CD8-positive, alpha-beta memory T cell (primary cell): ENCODE results near the gene MAPRE2. TPM values are rescaled to one million over a fixed set of nuclear protein-coding genes. Genes with fewer than 3 reads are reported as not detected.

Experiments
- CTCF ChIA-PET: fragments of 350-600 bp; sonication (Branson Sonifier 250); formaldehyde crosslinking; loops from one replicate; lab custom pipeline; 2021; ENCODE audit warnings: antibody characterized with exemption; lab: Charles Lee
- POLR2A ChIA-PET: fragments of 350-600 bp; sonication (Branson Sonifier 250); formaldehyde crosslinking; loops from one replicate; lab custom pipeline; 2021; ENCODE audit warnings: antibody characterized with exemption; lab: Charles Lee
- DNase-seq, 5 donors: peaks; one replicate each; pipeline versions ENCODE4 v3.0.0 to v3.0.0-alpha.2; 2020 to 2022; ENCODE audit warnings: mixed read lengths in 1 of 5
- H3K27ac ChIP-seq: one replicate; pipeline ENCODE4 v1.7.0; 2013; ENCODE audit warnings: low read depth, mild to moderate bottlenecking, low read length, moderate library complexity
- H3K27me3 ChIP-seq: 2 replicates; pipeline ENCODE4 v1.7.0; 2013; ENCODE audit warnings: low read length, mild to moderate bottlenecking; ENCODE audit not compliant: insufficient read depth, poor library complexity, severe bottlenecking
- H3K36me3 ChIP-seq: 2 replicates; pipeline ENCODE4 v1.7.0; 2013; ENCODE audit warnings: mild to moderate bottlenecking, low read length, moderate library complexity; ENCODE audit not compliant: insufficient read depth
- H3K4me1 ChIP-seq: 2 replicates; pipeline ENCODE4 v1.7.0; 2013; ENCODE audit warnings: mild to moderate bottlenecking, low read length, moderate library complexity; ENCODE audit not compliant: insufficient read depth
- H3K4me3 ChIP-seq: 2 replicates; pipeline ENCODE4 v1.7.0; 2013; ENCODE audit warnings: mild to moderate bottlenecking, low read length
- H3K9me3 ChIP-seq: 2 replicates; pipeline ENCODE4 v1.7.0; 2013; ENCODE audit warnings: mild to moderate bottlenecking, low read length
- H3K27ac Mint-ChIP-seq, 8 donors: one replicate each; pipeline ENCODE4 v1.8.0; 2020 to 2021; ENCODE audit warnings: mixed read lengths in 8 of 8, mild to moderate bottlenecking in 6 of 8, inconsistent platforms in 3 of 8, moderate library complexity in 3 of 8
- H3K27me3 Mint-ChIP-seq, 2 donors: one replicate each; pipeline ENCODE4 v1.8.0; 2020 to 2021; ENCODE audit warnings: mixed read lengths in 2 of 2, mild to moderate bottlenecking in 1 of 2, moderate library complexity in 1 of 2
- H3K36me3 Mint-ChIP-seq, 3 donors: one replicate each; pipeline ENCODE4 v1.8.0; 2020 to 2021; ENCODE audit warnings: mixed read lengths in 3 of 3, inconsistent platforms in 1 of 3, mild to moderate bottlenecking in 1 of 3
- H3K4me1 Mint-ChIP-seq, 3 donors: one replicate each; pipeline ENCODE4 v1.8.0; 2020 to 2021; ENCODE audit warnings: mixed read lengths in 3 of 3, inconsistent platforms in 1 of 3, mild to moderate bottlenecking in 1 of 3
- H3K4me3 Mint-ChIP-seq, 7 donors: one replicate each; pipeline ENCODE4 v1.8.0; 2020 to 2021; ENCODE audit warnings: mixed read lengths in 7 of 7, mild to moderate bottlenecking in 6 of 7, moderate library complexity in 4 of 7, inconsistent platforms in 2 of 7
- H3K9me3 Mint-ChIP-seq, 5 donors: one replicate each; pipeline ENCODE4 v1.8.0; 2020 to 2022; ENCODE audit warnings: mixed read lengths in 5 of 5, mild to moderate bottlenecking in 3 of 5, moderate library complexity in 2 of 5, inconsistent platforms in 1 of 5
- polyA plus RNA-seq: library from polyadenylated mRNA; unstranded; fragments of 300-500 nt; fragmentation: Illumina TruSeq; gene quantifications from one replicate; pipeline ENCODE4 v1.2.3, GENCODE V29; 2021
- total RNA-seq, 2 experiments: library from RNA; stranded (reverse); gene quantifications; one replicate each; pipeline ENCODE4 v1.2.3, GENCODE V29; 2021

The MAPRE2 gene
- total and polyA plus RNA-seq, 3 experiments from 2014 or later: 38.5 to 80.4 (median 38.6) TPM

DNA sequence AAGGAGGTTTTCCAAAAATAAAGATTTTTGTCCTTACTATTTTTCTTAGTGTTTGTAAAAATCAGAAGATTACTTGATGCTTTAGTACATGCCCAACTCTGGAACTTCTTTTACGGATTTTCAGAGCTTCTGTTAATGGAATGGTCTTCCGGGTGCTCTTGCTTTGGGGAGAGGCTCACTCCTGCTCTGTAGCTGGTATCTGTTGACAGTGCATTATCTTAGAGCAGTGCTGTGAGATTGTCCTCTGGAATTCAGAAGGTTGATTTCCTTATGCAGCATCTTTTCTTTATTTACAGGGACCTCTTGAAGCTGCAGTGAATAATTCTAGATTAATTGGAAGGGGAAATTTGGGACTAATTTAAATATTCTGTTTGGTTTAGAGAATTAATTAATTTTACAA is 4.6 kb downstream of the MAPRE2 start:
- Mint-ChIP-seq H3K27ac (peak overlapping the region in 6 of 8 donors; percentile 76 to 99 (median 87)), H3K4me3 (peak overlapping the region in 5 of 7 donors; percentile 14 to 80 (median 42)), H3K4me1 (peaks cover 82 to 90% (median 89%) of the 10 kb centered on the region in 3 donors), H3K27me3 (peaks cover 0 to 4% of the 10 kb centered on the region in 2 donors), H3K36me3 (peaks cover 0 to 23% (median 4%) of the 10 kb centered on the region in 3 donors), H3K9me3 (peaks cover 0 to 2% (median 0%) of the 10 kb centered on the region in 5 donors)
- Histone ChIP-seq H3K27ac (no peak overlapping the region), H3K36me3 (no peaks in the 10 kb centered on the region), H3K27me3 (no peaks in the 10 kb centered on the region), H3K4me1 (peaks cover 75% of the 10 kb centered on the region), H3K9me3 (no peaks in the 10 kb centered on the region), H3K4me3 (no peak overlapping the region)
- DNase-seq: no peak
- CTCF ChIA-PET: interaction anchor here (0.9 to 2.0 kb wide), 4 partner anchors 15 to 114 kb away, joined by 3 to 7 read pairs (median 4); no protein-coding TSS in a partner anchor
- POLR2A ChIA-PET: interaction anchor here (1.2 to 1.5 kb wide), 2 partner anchors 9 to 16 kb away, joined by 3 to 6 read pairs; no protein-coding TSS in a partner anchor

DNA sequence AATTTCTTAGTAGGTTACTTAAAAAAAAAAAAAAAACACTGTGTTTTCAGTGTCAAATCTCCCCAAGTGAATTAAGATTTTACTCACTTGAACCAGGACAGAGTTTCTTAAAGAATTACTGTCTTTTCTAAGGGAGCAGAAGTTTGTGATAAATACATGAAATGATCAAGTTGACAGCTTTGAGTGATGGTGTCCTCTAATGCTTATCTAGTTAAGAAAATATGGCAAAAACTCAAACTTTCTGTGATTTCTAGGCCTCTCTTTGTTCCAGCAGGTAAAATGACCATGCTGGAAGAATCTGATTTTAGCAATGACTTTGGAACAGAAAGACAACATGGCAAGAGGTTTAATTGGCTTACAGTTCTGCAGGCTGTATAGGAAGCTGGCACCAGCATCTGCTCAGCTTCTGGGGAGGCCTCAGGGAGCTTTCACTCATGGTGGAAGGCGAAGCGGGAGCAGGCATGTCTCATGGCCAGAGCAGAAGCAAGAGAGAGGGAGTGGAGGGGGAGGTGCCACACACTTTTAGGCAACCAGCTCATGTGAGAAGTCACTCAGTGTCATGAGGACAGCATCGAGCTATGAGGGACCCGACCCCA is 6.6 kb downstream of the MAPRE2 start:
- no peak overlapping the region for H3K4me3 ChIP-seq
- peaks cover 88 to 94% (median 93%) of the 10 kb centered on the region in 3 donors for H3K4me1 Mint-ChIP-seq
- no peaks in the 10 kb centered on the region for H3K9me3 ChIP-seq
- no peak overlapping the region for H3K27ac ChIP-seq
- H3K36me3 ChIP-seq: no peaks in the 10 kb centered on the region
- H3K27me3 ChIP-seq: no peaks in the 10 kb centered on the region
- H3K4me3 Mint-ChIP-seq: peak overlapping the region in 1 of 7 donors; percentile 56
- peaks cover 3 to 12% (median 4%) of the 10 kb centered on the region in 3 donors for H3K36me3 Mint-ChIP-seq
- H3K9me3 Mint-ChIP-seq: no peaks in the 10 kb centered on the region
- H3K27me3 Mint-ChIP-seq: no peaks in the 10 kb centered on the region
- ChIA-PET POLR2A (no interaction called here), CTCF (interaction anchor here (2.0 kb wide), 1 partner anchor 20 kb away, joined by 4 read pairs; no protein-coding TSS in a partner anchor)
- H3K4me1 ChIP-seq: peaks cover 83% of the 10 kb centered on the region
- DNase-seq: no peak
- peak overlapping the region in 6 of 8 donors; percentile 18 to 86 (median 54) for H3K27ac Mint-ChIP-seq

DNA sequence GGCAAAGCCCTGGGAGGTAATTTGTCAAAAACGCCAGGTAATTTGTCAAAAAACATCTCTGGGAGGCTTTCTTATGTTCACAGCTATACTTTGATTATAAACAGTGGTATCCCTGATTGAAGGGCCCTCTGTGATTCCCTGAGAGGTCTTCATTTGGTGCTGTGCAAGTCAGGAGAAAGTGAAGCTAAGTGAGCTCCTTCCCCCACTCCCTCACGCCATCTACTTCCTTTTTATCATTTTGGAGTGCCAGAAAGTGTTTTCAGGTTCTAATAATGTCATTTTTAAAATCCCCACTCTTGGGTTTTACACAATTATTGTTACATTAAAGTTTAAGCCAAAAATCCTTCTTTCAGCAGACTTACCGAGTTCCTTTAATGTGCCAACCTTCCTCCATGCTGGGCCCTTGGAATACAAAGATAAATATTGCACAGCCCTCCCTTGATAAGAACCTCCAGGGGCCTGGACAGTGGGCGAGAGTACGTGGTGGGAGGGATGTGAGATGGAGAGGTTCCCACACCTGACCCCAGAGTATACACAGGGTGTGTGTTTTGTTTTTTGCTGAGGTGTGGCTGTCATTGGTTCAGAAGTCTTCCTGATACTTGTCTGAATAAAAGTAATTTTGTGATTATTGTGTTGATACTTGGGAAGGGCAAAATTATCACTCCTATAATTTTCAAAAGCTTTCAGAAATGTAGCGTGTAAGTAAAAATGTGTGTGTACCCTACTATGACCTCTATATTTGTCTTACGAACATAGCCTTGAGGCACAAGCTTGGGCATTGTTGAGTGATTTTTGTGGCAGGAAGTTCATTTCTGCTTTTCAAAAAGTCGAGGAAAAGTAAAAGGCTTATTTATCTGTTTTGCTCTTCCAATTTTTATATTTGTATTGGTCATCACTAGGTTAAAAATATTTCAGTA is 8.2 kb downstream of the MAPRE2 start:
- CTCF ChIA-PET: interaction anchor here (1.1 kb wide), 1 partner anchor 94 kb away, joined by 3 read pairs; no protein-coding TSS in a partner anchor
- H3K4me1 Mint-ChIP-seq: peaks cover 83 to 92% (median 87%) of the 10 kb centered on the region in 3 donors
- peak overlapping the region; percentile 10 to 78 (median 34) for H3K4me3 Mint-ChIP-seq
- H3K4me3 ChIP-seq: peak overlapping the region; percentile 30
- POLR2A ChIA-PET: no interaction called here
- peaks cover 72% of the 10 kb centered on the region for H3K4me1 ChIP-seq
- no peaks in the 10 kb centered on the region for H3K27me3 Mint-ChIP-seq
- H3K27ac Mint-ChIP-seq: peak overlapping the region; percentile 20 to 88 (median 69)
- H3K27ac ChIP-seq: no peak overlapping the region
- DNase-seq: no peak
- H3K36me3 Mint-ChIP-seq: peaks cover 6 to 13% (median 7%) of the 10 kb centered on the region in 3 donors
- H3K9me3 ChIP-seq: no peaks in the 10 kb centered on the region
- H3K9me3 Mint-ChIP-seq: no peaks in the 10 kb centered on the region
- H3K36me3 ChIP-seq: no peaks in the 10 kb centered on the region
- no peaks in the 10 kb centered on the region for H3K27me3 ChIP-seq

- Histone ChIP-seq H3K4me1 (peaks cover 68% of the 10 kb centered on the region), H3K9me3 (no peaks in the 10 kb centered on the region), H3K36me3 (no peaks in the 10 kb centered on the region), H3K4me3 (no peak overlapping the region), H3K27me3 (no peaks in the 10 kb centered on the region), H3K27ac (no peak overlapping the region)
- Mint-ChIP-seq H3K4me1 (peaks cover 80 to 92% (median 87%) of the 10 kb centered on the region in 3 donors), H3K36me3 (peaks cover 7 to 16% (median 7%) of the 10 kb centered on the region in 3 donors), H3K9me3 (no peaks in the 10 kb centered on the region), H3K27ac (peak overlapping the region in 7 of 8 donors; percentile 20 to 88 (median 82)), H3K27me3 (no peaks in the 10 kb centered on the region), H3K4me3 (peak overlapping the region; percentile 4 to 67 (median 40))
- POLR2A ChIA-PET: no interaction called here
- peak in 1 of 5 donors; percentile 17 for DNase-seq
- CTCF ChIA-PET: no interaction called here
Observed at GRCh38 chr18:35050028-35050546, 8.9 kb downstream of the MAPRE2 start.

GRCh38 chr18:35050705-35051195 is 9.5 kb downstream of the MAPRE2 start:
- Mint-ChIP-seq H3K27me3 (no peaks in the 10 kb centered on the region), H3K36me3 (peaks cover 7 to 17% (median 7%) of the 10 kb centered on the region in 3 donors), H3K27ac (peak overlapping the region in 7 of 8 donors; percentile 35 to 83 (median 52)), H3K9me3 (no peaks in the 10 kb centered on the region), H3K4me1 (peaks cover 75 to 92% (median 87%) of the 10 kb centered on the region in 3 donors), H3K4me3 (peak overlapping the region in 4 of 7 donors; percentile 40 to 67 (median 60))
- DNase-seq: no peak
- no peaks in the 10 kb centered on the region for H3K9me3 ChIP-seq
- H3K4me1 ChIP-seq: peaks cover 64% of the 10 kb centered on the region
- H3K27ac ChIP-seq: no peak overlapping the region
- H3K36me3 ChIP-seq: no peaks in the 10 kb centered on the region
- no peaks in the 10 kb centered on the region for H3K27me3 ChIP-seq
- POLR2A ChIA-PET: no interaction called here
- no peak overlapping the region for H3K4me3 ChIP-seq
- CTCF ChIA-PET: interaction anchor here (1.2 kb wide), 1 partner anchor 10 kb away, joined by 3 read pairs; no protein-coding TSS in a partner anchor

GRCh38 chr18:35051641-35052377 is 10.6 kb downstream of the MAPRE2 start:
- H3K27ac ChIP-seq: no peak overlapping the region
- peaks cover 53% of the 10 kb centered on the region for H3K4me1 ChIP-seq
- H3K36me3 ChIP-seq: no peaks in the 10 kb centered on the region
- Mint-ChIP-seq H3K36me3 (peaks cover 7 to 19% (median 7%) of the 10 kb centered on the region in 3 donors), H3K4me1 (peaks cover 67 to 86% (median 81%) of the 10 kb centered on the region in 3 donors), H3K4me3 (peak overlapping the region in 2 of 7 donors; percentile 3 to 32), H3K27ac (peak overlapping the region in 7 of 8 donors; percentile 35 to 83 (median 58)), H3K27me3 (no peaks in the 10 kb centered on the region), H3K9me3 (no peaks in the 10 kb centered on the region)
- no peaks in the 10 kb centered on the region for H3K27me3 ChIP-seq
- no peak overlapping the region for H3K4me3 ChIP-seq
- no peaks in the 10 kb centered on the region for H3K9me3 ChIP-seq
- POLR2A ChIA-PET: no interaction called here
- DNase-seq: no peak
- CTCF ChIA-PET: interaction anchor here (1.2 kb wide), 1 partner anchor 11 kb away, joined by 3 read pairs; no protein-coding TSS in a partner anchor

DNA sequence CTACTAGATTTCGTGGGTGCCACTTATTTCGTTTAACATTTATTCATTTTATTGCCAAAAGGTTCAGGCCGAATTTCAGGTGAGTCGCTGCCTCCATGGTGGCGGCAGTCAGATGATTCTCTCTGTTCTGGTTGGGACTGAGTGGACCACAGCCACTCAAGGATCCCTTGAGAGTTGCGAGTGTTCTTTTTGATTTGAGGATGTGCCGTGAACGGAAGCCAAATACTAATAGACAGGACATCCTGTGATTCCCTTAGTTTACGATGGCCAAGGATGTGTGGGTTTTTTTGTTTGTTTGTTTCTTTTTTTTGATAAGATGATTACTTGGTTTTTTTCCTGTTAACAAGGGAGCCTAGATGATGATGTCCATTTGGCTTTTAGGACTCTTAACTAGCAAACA is 13.2 kb downstream of the MAPRE2 start:
- H3K4me3 Mint-ChIP-seq: peak overlapping the region in 1 of 7 donors; percentile 52
- peaks cover 65 to 91% (median 85%) of the 10 kb centered on the region in 3 donors for H3K4me1 Mint-ChIP-seq
- H3K9me3 ChIP-seq: no peaks in the 10 kb centered on the region
- H3K4me3 ChIP-seq: no peak overlapping the region
- peak overlapping the region in 2 of 8 donors; percentile 13 to 43 for H3K27ac Mint-ChIP-seq
- no peaks in the 10 kb centered on the region for H3K36me3 ChIP-seq
- H3K9me3 Mint-ChIP-seq: no peaks in the 10 kb centered on the region
- POLR2A ChIA-PET: no interaction called here
- peaks cover 4 to 14% (median 7%) of the 10 kb centered on the region in 3 donors for H3K36me3 Mint-ChIP-seq
- no peak overlapping the region for H3K27ac ChIP-seq
- no peaks in the 10 kb centered on the region for H3K27me3 Mint-ChIP-seq
- DNase-seq: no peak
- CTCF ChIA-PET: no interaction called here
- no peaks in the 10 kb centered on the region for H3K27me3 ChIP-seq
- peaks cover 40% of the 10 kb centered on the region for H3K4me1 ChIP-seq
